ENCODE data around the gene ALDH1L1.

ALDH1L1 gene

GRCh38 chr3:126131881-126132750 lies 48.3 kb downstream of the ALDH1L1 start (continued):
- no peak for TF ChIP-seq ZNF473 (tag by site-specific recombination; IDR thresholded peaks at IDR 0.05)
- TF ChIP-seq ZSCAN18 (tag by site-specific recombination; IDR thresholded peaks at IDR 0.05), result no peak
- TF ChIP-seq ZNF350 (tag by site-specific recombination; IDR thresholded peaks at IDR 0.05), result no peak
- TF ChIP-seq REST (tag by site-specific recombination; IDR thresholded peaks at IDR 0.05), result no peak
- TF ChIP-seq ZNF23 (tag by site-specific recombination; IDR thresholded peaks at IDR 0.05; ENCODE audit: borderline replicate concordance), result no peak
- TF ChIP-seq WT1 (tag by site-specific recombination; IDR thresholded peaks at IDR 0.05), result no peak
- TF ChIP-seq ZNF280C (tag by site-specific recombination; IDR thresholded peaks at IDR 0.05), result no peak

GRCh38 chr3:126130981-126131745 lies 49.2 kb downstream of the ALDH1L1 start:
- H3K27ac ChIP-seq (ENCODE audit: extremely low read depth, low read depth, low read length), result no peak overlapping the region
- no peak overlapping the region for H3K4me3 ChIP-seq (ENCODE audit: low read depth, low read length)
- ChIA-PET CTCF (interaction anchor here (0.7 kb wide), 1 partner anchor 1342 kb away, joined by 3 read pairs; no protein-coding TSS in a partner anchor), POLR2A (no interaction called here)
- no peak for TF ChIP-seq ZNF585B (tag by site-specific recombination; IDR thresholded peaks at IDR 0.05)
- TF ChIP-seq REPIN1 (tag by site-specific recombination; IDR thresholded peaks at IDR 0.05; ENCODE audit: low read depth), result no peak
- no peak for TF ChIP-seq ZNF335 (tag by site-specific recombination; conservative IDR thresholded peaks at IDR 0.05)
- TF ChIP-seq KLF9 (tag by site-specific recombination; IDR thresholded peaks at IDR 0.05; ENCODE audit: low read depth), result no peak
- no peak for TF ChIP-seq TSHZ1 (tag by site-specific recombination; IDR thresholded peaks at IDR 0.05; ENCODE audit: borderline replicate concordance)
- TF ChIP-seq PATZ1 (tag by site-specific recombination; IDR thresholded peaks at IDR 0.05), result no peak
- no peak for TF ChIP-seq ZNF302 (tag by site-specific recombination; IDR thresholded peaks at IDR 0.05; ENCODE audit: low read depth)
- no peaks in the 10 kb centered on the region for H3K4me1 ChIP-seq (ENCODE audit: control insufficient read depth, insufficient read depth, low read length)
- no peaks in the 10 kb centered on the region for H3K9me3 ChIP-seq (ENCODE audit: control insufficient read depth, insufficient read depth, low read depth, low read length)
- no peaks in the 10 kb centered on the region for H3K36me3 ChIP-seq (ENCODE audit: control insufficient read depth in 2 of 2, insufficient read depth in 1 of 2, low read length in 2 of 2)
